Lung (tissue), 12 donors: ENCODE measurements around the gene COCH. TPM values are rescaled to one million over a fixed set of nuclear protein-coding genes. Genes with fewer than 3 reads are reported as not detected.

Experiments
- ATAC-seq: fragments of 200-7000 bp; cut with Tn5 transposase; one replicate; pipeline ENCODE4 v1.9.1; 2020; ENCODE audit warnings: moderate number of reproducible peaks; ENCODE audit not compliant: insufficient read depth, low FRiP score
- DNase-seq, 3 donors: peaks; one replicate each; pipeline ENCODE4 v3.0.0-alpha.2; 2013 to 2017
- H3K27ac ChIP-seq, 2 donors: one replicate each; pipeline ENCODE4 v1.5.1; 2013; ENCODE audit warnings: mild to moderate bottlenecking in 2 of 2, moderate library complexity in 2 of 2, control low read depth in 1 of 2, inconsistent platforms in 1 of 2, low read depth in 1 of 2, low read length in 1 of 2
- H3K27me3 ChIP-seq, 3 donors: one replicate each; pipeline ENCODE4 v1.5.1; 2013; ENCODE audit warnings: low read length in 2 of 3; ENCODE audit not compliant: control insufficient read depth in 3 of 3, insufficient read depth in 3 of 3
- H3K36me3 ChIP-seq, 4 donors: one replicate each; pipeline ENCODE4 v1.5.1; 2013; ENCODE audit warnings: low read length in 4 of 4, mild to moderate bottlenecking in 1 of 4, moderate library complexity in 1 of 4; ENCODE audit not compliant: control insufficient read depth in 4 of 4, insufficient read depth in 4 of 4
- H3K4me1 ChIP-seq, 5 donors: one replicate each; pipeline ENCODE4 v1.5.1; 2013; ENCODE audit warnings: low read length in 5 of 5, mild to moderate bottlenecking in 2 of 5, moderate library complexity in 1 of 5; ENCODE audit not compliant: control insufficient read depth in 5 of 5, insufficient read depth in 5 of 5
- H3K4me3 ChIP-seq: one replicate; pipeline ENCODE4 v1.5.1; 2013; ENCODE audit warnings: mild to moderate bottlenecking, control low read depth, moderate library complexity
- H3K9ac ChIP-seq, 2 donors: one replicate each; pipeline ENCODE4 v1.5.1; 2013; ENCODE audit warnings: low read length in 2 of 2, control low read depth in 1 of 2; ENCODE audit not compliant: insufficient read depth in 1 of 2
- H3K9me3 ChIP-seq, 4 donors: one replicate each; pipeline ENCODE4 v1.5.1; 2013; ENCODE audit warnings: low read length in 3 of 4, mild to moderate bottlenecking in 1 of 4, moderate library complexity in 1 of 4; ENCODE audit not compliant: control insufficient read depth in 4 of 4, insufficient read depth in 3 of 4
- WGBS, 2 donors: extraction: QIAGEN DNeasy Blood & Tissue Kit; methylation state at CpG; one replicate each; pipeline ENCODE4 v1.1.7; 2013; 5-methylcytosine and 5-hydroxymethylcytosine counted together
- polyA plus RNA-seq, 2 donors: library from polyadenylated mRNA; stranded (reverse); fragments of 200-250 nt; gene quantifications; one replicate each; pipeline ENCODE4 v1.2.1, GENCODE V29; 2013
- total RNA-seq, 2 donors: library from RNA; depleted of rRNA in 1 of 2; stranded (reverse); fragments of >200 nt in 1 of 2; gene quantifications; one replicate each; pipeline ENCODE4 v1.2.1, GENCODE V29; 2014 to 2021
- TF ChIP-seq, protein P1 (sequence below): IDR thresholded peaks from 2 replicates; pipeline ENCODE4 v1.5.1; 2012; ENCODE audit warnings: mild to moderate bottlenecking; ENCODE audit errors: control extremely low read depth, extremely low read depth
- donor health status: control.
- donor health status: control.
- donor health status: Bipolar disorder and iron deficiency.
- donor health status: healthy.
- donor health status: DM: yes; HTN: yes; CAD: no.

The COCH gene
- total and polyA plus RNA-seq, 4 donors: 0.06 to 0.71 (median 0.31) TPM

DNA sequence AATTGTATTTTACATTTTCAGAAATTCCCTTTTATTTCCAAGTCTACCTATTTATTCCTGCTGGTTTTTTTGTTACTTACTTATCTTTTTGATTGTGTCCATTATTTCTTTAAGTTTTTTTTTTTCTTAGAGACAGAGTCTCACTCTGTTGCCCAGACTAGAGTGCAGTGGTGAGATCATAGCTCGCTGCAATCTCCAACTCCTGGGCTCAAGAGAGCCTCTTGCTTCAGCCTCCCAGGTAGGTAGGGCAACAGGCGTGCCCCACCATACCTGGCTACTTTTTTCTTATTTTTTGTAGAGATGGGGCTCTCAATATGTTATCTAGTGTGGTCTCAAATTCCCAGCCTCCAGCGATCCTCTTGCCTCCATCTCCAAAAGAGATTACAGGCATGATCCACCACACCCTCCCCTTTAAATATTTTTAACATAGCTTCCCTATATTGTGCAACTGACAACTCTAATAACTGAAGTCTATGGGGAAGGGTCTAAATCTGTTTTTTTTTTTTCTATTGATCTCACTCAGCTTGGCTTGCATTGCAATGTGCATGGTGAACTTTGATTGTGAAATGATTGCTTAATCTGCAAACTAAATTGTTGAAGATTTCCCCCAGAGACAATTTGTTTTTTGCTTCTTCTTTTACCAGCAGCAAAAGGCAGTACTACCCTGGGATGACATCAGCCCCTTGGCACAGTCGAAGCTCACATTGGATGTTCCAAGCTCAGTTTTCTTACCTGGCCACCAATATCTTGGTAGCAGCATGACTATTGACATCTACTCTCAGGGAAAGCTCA, 25.7 kb upstream of the COCH start:
- no peak overlapping the region for H3K27ac ChIP-seq

DNA sequence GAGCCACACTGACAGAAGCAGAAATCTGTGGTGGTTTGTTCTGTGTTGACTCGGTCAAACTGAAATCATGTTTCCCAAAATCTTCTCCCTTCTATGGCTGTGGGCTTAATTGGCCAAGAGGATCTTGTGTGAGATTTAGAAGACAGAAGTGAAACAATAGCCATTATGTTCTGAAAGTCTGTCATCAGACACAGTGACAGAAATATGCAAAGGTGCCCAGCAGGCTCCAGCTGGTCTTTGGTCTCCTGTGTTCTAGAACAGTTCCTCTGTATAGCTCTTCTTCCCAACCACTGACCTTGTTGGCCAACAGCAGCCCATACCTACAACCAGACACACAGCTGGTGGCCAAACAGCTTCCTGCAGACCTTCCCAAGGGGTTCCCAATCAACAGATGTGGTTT, 25.0 kb upstream of the COCH start:
- Histone ChIP-seq H3K9ac (no peak overlapping the region), H3K4me1 (no peaks in the 10 kb centered on the region), H3K9me3 (no peaks in the 10 kb centered on the region), H3K36me3 (no peaks in the 10 kb centered on the region), H3K4me3 (no peak overlapping the region), H3K27ac (no peak overlapping the region), H3K27me3 (no peaks in the 10 kb centered on the region)
- TF ChIP-seq, protein P1, sequence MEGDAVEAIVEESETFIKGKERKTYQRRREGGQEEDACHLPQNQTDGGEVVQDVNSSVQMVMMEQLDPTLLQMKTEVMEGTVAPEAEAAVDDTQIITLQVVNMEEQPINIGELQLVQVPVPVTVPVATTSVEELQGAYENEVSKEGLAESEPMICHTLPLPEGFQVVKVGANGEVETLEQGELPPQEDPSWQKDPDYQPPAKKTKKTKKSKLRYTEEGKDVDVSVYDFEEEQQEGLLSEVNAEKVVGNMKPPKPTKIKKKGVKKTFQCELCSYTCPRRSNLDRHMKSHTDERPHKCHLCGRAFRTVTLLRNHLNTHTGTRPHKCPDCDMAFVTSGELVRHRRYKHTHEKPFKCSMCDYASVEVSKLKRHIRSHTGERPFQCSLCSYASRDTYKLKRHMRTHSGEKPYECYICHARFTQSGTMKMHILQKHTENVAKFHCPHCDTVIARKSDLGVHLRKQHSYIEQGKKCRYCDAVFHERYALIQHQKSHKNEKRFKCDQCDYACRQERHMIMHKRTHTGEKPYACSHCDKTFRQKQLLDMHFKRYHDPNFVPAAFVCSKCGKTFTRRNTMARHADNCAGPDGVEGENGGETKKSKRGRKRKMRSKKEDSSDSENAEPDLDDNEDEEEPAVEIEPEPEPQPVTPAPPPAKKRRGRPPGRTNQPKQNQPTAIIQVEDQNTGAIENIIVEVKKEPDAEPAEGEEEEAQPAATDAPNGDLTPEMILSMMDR: no peak
- 50 to 71% methylated on average over 1 of the region's 1 CpG for WGBS, 2 donors
- DNase-seq: no peak
- no peak for ATAC-seq

More for the DNA sequence above, 25.7 kb upstream of the COCH start:
- DNase-seq (no peak), ATAC-seq (no peak)
- Histone ChIP-seq H3K9ac (no peak overlapping the region), H3K4me3 (no peak overlapping the region), H3K4me1 (no peaks in the 10 kb centered on the region), H3K36me3 (no peaks in the 10 kb centered on the region), H3K9me3 (no peaks in the 10 kb centered on the region), H3K27me3 (no peaks in the 10 kb centered on the region)
- WGBS, 2 donors: 74 to 79% methylated on average over 4 of the region's 4 CpGs
- TF ChIP-seq, protein P1: no peak

DNA sequence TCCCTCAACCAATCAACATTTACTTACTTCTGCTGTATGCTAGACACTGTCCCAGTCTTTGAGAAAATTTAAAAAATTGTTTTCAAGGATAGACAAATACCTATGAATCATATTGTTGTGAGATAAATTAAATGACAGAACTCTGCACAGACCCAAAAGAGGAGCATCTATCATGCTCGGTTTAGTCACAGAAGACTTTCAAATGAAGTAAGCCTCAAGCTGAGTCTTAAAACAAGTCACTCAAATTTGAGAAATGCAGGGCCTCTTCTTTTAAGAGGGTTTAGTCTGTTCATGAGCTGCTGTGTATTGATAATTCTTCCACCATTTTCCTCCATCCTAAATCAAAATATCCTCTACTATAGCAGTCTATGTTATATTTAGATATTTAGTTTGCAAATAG, 24.4 kb upstream of the COCH start:
- TF ChIP-seq, protein P1: no peak
- WGBS, 2 donors: 91 to 92% methylated on average over 1 of the region's 1 CpG
- no peak overlapping the region for H3K9ac ChIP-seq
- no peaks in the 10 kb centered on the region for H3K4me1 ChIP-seq
- no peaks in the 10 kb centered on the region for H3K9me3 ChIP-seq
- no peaks in the 10 kb centered on the region for H3K27me3 ChIP-seq
- H3K27ac ChIP-seq: no peak overlapping the region
- no peak for ATAC-seq
- no peak for DNase-seq
- H3K36me3 ChIP-seq: no peaks in the 10 kb centered on the region
- no peak overlapping the region for H3K4me3 ChIP-seq

DNA sequence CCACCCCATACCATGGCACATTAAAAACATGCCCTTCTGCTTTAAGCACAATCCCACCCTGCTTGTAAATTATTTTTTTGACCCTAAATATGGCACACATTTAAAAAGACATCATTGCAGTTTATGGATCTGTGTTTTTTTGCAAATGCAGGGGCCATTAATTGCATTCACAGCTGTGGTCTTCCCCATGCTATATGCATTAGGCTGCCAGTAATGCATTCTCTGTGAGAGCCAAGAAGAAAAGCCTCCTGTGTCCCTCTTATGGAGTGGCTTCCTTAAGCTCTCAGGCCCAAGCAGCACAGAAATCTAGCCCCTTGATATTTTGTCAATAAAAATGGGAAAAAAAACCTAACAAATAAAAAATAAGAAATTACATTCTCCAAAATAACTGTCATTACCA, 20.4 kb upstream of the COCH start:
- Histone ChIP-seq H3K27ac (no peak overlapping the region), H3K36me3 (no peaks in the 10 kb centered on the region), H3K9me3 (no peaks in the 10 kb centered on the region), H3K4me1 (no peaks in the 10 kb centered on the region), H3K9ac (no peak overlapping the region), H3K27me3 (no peaks in the 10 kb centered on the region), H3K4me3 (no peak overlapping the region)
- DNase-seq (peak in 1 of 3 donors; percentile 25), ATAC-seq (no peak)
- TF ChIP-seq, protein P1: no peak
